Mucosa of descending colon (tissue), 3 donors: ENCODE results near the gene CTNND2. TPM values are rescaled to one million over a fixed set of nuclear protein-coding genes. Genes with fewer than 3 reads are reported as not detected.

Experiments used
- ATAC-seq: fragments of 200-7000 bp; cut with Tn5 transposase; one replicate; pipeline ENCODE4 v1.9.1; 2020; ENCODE audit warnings: mild to moderate bottlenecking, moderate library complexity
- DNase-seq, 3 donors: peaks; one replicate each; pipeline ENCODE4 v3.0.0-alpha.2; 2020
- H3K36me3 ChIP-seq: fragments of 200-600 bp; one replicate; pipeline ENCODE4 v1.8.0; 2021; ENCODE audit warnings: low read depth, mild to moderate bottlenecking
- H3K4me1 ChIP-seq: fragments of 200-600 bp; one replicate; pipeline ENCODE4 v1.8.0; 2021; ENCODE audit warnings: low read depth, mild to moderate bottlenecking
- H3K4me3 ChIP-seq: fragments of 200-600 bp; one replicate; pipeline ENCODE4 v1.8.0; 2021; ENCODE audit warnings: mild to moderate bottlenecking
- H3K9me3 ChIP-seq: fragments of 200-600 bp; one replicate; pipeline ENCODE4 v1.8.0; 2021; ENCODE audit warnings: mild to moderate bottlenecking
- CTCF ChIP-seq: fragments of 200-600 bp; IDR thresholded peaks from one replicate; pipeline ENCODE4 v1.8.0; 2022; ENCODE audit warnings: antibody characterized with exemption, mild to moderate bottlenecking
- intact Hi-C, 2 donors: fragments of 100-400 bp; cut with DNase I in 1 of 2; cut with micrococcal nuclease in 1 of 2; formaldehyde crosslinking; loops; one replicate each; pipeline versions ENCODE4 v1.11.0 to v1.11.1; 2022; cut with DNase I, micrococcal nuclease
- total RNA-seq, 3 donors: library from RNA; stranded (reverse); fragmentation: NEBNext Ultra II Directional in 2 of 3; extraction: Animal tissue kit (Norgen Biotek cat#: 25700) in 2 of 3; gene quantifications; one replicate each; pipeline versions ENCODE4 v1.2.1 to v1.2.4, GENCODE V29; 2021 to 2023
- donor health status: DM: no; HTN: no; CAD: no; lungs with moderate emphysema.
- donor health status: DM: no; HTN: no; CAD: no.
- donor health status: DM: no; HTN: yes; CAD: no.

CTNND2 gene
- total RNA-seq, 3 donors from 2014 or later, result 0.70 to 3.4 (median 0.81) TPM

DNA sequence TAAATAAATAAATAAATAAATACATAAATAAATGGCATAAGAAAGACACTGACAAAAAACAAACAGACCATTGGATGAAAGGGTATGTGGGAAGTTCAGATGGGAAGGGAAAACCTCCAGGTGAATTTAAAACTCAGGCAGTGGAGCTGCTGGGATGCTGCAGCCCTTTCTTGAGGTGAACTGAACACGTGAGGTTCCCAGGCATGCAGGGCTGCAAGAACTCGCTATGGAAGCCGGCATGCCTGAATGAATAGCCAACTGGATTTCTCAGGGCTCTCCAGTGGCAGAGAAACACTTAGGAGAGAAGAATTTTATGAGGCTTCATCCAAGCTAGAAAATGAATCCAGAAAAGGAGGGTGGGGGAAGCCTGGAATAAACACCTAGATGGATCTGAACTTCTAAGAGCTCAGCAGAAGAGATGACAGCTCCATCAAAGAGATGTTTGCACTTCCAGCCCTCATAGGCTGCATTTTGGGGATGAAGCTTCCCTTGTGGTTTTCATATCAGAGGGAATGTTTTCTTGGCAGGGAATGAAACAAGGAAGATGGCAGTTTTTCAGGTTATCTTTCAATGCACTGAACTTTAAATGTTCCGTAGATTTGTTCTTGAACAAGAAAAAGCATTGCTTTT is 919.0 kb downstream of the CTNND2 start:
- Histone ChIP-seq H3K9me3 (no peaks in the 10 kb centered on the region), H3K36me3 (no peaks in the 10 kb centered on the region), H3K4me3 (no peak overlapping the region), H3K4me1 (no peaks in the 10 kb centered on the region)
- no peak for DNase-seq
- no peak for TF ChIP-seq CTCF
- ATAC-seq, result no peak
- intact Hi-C loops, result no loop called here

DNA sequence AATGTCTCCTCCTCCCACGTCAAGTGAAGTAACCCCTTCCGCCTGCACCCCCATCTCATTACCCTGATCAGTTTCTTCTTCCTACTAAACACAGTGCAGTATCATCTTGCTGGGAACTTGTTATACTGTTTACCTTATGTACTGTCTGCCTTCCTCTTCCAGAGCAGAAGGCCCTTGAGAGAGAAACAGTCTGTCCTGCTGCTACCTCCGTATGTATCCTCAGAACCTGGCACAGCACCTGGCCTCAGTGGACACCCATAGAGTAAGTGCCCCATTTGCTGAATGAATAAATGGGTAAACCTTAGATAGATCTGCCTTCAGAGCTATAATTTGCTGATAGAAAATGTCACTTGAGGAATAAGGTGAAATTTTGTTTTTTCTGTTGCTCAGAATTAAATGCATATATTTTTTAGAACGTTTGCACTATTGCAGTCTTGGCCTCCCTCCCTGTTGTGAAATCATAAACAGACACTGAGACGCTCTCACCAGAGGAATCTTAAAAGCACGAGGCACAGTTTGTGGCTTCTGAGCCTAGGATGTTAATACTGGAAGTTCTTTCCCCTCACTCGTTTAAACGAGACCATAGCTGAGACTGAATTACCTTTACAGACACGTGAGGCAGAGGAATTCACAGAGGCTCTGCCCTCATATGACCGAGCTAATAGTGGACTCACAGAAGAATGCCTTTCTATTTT is 920.1 kb downstream of the CTNND2 start:
- ATAC-seq (no peak), DNase-seq (no peak)
- Histone ChIP-seq H3K4me3 (no peak overlapping the region), H3K36me3 (no peaks in the 10 kb centered on the region), H3K4me1 (no peaks in the 10 kb centered on the region), H3K9me3 (no peaks in the 10 kb centered on the region)
- intact Hi-C loops, result no loop called here
- TF ChIP-seq CTCF, result no peak

DNA sequence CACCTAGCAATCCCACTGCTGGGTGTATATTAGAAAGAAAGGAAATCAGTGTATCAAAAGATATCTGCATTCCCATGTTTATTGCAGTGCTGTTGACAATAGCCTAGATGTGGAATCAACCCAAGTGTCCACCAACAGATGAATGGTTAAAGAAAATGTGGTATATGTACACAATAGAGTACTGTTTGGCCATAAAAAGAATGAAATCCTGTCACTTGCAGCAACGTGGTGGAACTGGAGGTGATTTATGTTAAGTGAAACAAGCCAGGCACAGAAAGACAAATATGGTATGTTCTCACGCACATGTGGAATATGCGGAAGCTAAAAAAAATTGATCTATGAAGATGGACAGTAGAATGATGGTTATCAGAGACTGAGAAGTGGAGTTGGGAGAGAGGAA is 921.6 kb downstream of the CTNND2 start:
- peak; percentile 55 for ATAC-seq
- Histone ChIP-seq H3K4me3 (no peak overlapping the region), H3K9me3 (no peaks in the 10 kb centered on the region), H3K4me1 (no peaks in the 10 kb centered on the region), H3K36me3 (no peaks in the 10 kb centered on the region)
- DNase-seq, result no peak
- intact Hi-C loops, result no loop called here
- no peak for TF ChIP-seq CTCF

DNA sequence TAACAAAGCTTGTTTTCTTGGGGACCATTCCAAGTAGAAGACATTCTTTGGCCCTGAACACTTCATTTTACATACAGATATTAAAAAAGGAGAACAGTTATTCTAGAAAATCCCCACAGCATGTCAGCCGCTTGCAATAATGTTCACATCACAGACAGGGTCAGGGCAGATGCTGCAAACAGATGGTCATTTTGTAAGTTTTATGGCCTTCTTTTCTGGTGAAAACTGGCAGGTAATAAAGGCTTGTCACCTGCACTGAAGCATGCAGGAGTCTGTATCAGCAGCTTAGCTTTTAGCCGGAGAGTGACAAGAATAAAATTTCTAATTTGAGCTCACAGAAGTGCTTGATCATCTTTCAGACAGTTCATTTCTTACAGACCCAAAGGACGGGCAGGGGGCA is 922.3 kb downstream of the CTNND2 start:
- no peak overlapping the region for H3K4me3 ChIP-seq
- TF ChIP-seq CTCF, result no peak
- intact Hi-C loops, result no loop called here

GRCh38 chr5:10977011-10977410 is 927.2 kb downstream of the CTNND2 start:
- ATAC-seq (no peak), DNase-seq (no peak)
- Histone ChIP-seq H3K4me3 (no peak overlapping the region), H3K9me3 (no peaks in the 10 kb centered on the region), H3K36me3 (no peaks in the 10 kb centered on the region), H3K4me1 (no peaks in the 10 kb centered on the region)
- intact Hi-C loops, result no loop called here
- TF ChIP-seq CTCF, result no peak

More for the DNA sequence above, 922.3 kb downstream of the CTNND2 start:
- no peaks in the 10 kb centered on the region for H3K9me3 ChIP-seq
- no peaks in the 10 kb centered on the region for H3K36me3 ChIP-seq
- DNase-seq, result no peak
- H3K4me1 ChIP-seq, result no peaks in the 10 kb centered on the region
- no peak for ATAC-seq
